ENCODE data around the gene HACD1.
A peak's percentile ranks its signal among the peaks of the same experiment; 100 is the strongest.
"Not testable (repeated sequence)": the region's sequence is repeated elsewhere in the genome, so short reads cannot be mapped to it uniquely, and the experiment has no call there.

HACD1 gene

DNA sequence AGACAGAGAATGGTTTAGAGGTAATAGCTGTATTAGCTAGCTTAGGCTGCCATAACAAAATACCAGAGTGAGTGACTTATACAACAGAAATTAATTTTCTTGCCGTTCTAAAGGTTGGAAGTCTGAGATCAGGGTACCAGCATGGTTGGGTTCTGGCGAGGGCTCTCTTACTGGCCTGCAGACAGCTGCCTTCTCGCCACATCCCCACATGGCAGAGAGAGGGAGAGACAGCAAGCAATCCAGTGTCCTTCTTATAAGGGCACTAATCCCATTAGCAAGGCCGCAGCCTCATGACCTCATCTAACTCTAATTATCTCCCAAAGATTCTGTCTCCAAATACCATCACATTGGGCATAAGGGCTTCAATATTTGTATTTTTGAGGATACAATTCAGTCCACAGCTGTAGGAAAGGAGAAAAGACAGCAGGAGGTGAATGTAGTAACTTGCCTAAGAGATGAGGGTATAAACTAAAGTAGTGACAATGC lies 23.2 kb upstream of the HACD1 start:
- no peak for DNase-seq

DNA sequence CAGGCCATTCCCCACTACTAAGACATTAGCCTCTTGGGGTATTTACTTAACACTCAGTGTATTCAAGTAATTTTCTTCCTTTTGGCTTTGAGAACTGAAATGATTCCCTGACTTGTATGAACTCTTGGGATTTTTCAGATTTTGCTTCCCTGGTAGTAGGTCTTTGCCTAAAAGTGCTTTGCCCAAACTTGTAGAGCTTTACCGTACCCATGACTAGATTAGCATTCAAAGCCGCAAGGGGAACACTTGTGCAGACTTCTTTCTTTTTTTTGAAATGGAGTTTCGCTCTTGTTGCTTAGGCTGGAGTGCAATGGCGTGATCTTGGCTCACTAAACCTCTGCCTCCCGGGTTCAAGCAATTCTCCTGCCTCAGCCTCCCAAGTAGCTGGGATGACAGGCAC lies 20.7 kb upstream of the HACD1 start:
- no peak for DNase-seq

DNA sequence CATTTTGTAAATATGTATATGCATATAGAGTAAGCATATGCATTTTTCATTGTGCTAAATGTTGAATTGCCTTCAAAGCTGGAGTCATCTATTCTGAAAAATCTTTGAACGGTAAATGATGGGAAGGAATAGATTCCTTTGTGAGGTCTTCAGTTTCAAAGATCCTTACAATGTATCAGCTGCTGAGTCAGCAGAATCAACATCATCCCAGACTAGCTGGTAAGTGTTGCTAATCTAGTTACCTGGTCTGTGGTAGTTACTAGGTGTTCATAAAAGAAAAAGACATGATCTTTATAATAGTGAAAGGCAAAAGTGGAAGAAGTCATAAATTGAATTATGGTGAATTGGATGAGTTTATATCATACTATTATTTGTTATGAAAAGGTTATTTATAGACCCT lies 16.2 kb upstream of the HACD1 start:
- DNase-seq = no peak

GRCh38 chr10:17632590-17632989 lies 15.4 kb upstream of the HACD1 start:
- DNase-seq = not testable (repeated sequence)

GRCh38 chr10:17626656-17627055 lies 9.5 kb upstream of the HACD1 start:
- DNase-seq = no peak

DNA sequence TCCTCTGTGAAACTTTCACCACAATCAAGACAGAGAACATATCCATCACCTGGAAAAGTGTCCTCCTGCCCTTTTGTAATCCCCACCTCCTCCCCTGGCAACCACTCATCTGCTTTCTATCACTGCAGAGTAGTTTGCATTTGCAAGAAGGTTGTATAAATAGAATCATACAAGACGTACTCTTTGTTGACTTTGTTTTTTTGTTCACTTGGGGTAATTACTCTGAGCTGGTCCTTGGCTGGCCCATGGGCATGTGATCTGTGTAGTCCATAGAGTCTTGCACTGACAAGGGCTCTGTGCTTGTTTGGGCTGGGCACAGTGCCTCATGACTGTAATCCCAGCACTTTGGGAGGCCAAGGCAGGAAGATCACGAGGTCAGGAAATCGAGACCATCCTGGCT lies 7.8 kb upstream of the HACD1 start:
- no peak for DNase-seq

DNA sequence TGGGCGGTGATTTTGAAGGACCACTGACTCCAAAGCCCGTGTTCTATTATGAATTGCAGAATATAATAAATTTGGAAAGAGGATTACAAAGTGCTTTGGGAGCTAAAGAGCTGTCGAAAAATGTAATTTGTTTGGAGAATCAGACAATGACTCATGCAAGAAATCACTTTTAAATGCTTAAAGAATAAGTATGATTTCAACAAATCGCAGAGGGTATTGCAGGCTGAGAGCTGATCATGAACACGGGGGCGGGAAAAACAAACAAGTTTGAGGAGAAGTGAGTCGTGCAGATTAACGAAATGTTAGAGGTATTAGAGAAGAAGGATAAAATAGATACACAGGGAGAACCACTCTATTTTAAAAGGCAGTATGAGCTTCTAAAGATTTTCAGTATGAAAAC lies 4.9 kb upstream of the HACD1 start:
- DNase-seq = no peak

- DNase-seq = no peak
These were observed 657 bp downstream of the HACD1 start for GRCh38 chr10:17616403-17617030.

DNA sequence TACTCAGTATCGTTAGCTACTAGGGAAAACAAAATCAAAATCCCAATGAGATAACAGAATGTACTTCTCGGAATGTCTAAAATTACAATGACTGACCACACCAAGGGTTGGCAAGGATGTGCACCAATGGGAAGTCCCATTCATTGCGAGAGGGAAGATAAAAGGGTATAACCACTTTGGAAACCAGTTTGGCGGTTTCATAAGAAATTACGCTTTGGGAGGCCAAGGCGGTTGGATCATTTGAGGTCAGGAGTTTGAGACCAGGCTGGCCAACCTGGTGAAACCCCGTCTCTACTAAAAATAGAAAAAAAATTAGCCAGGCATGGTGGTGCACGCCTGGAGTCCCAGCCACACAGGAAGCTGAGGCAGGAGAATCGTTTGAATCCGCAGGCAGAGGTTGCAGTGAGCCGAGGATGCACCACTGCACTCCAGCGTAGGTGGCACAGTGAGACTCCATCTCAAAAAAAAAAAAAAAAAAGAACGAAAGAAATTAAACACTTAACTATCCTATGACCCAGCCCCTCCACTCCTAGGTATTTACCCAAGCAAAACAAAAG lies 7.6 kb downstream of the HACD1 start:
- DNase-seq = no peak

GRCh38 chr10:17607603-17608332 lies 9.4 kb downstream of the HACD1 start:
- DNase-seq = peak; percentile 8

- DNase-seq = no peak
These were observed 10.1 kb downstream of the HACD1 start for GRCh38 chr10:17607060-17607459.

DNA sequence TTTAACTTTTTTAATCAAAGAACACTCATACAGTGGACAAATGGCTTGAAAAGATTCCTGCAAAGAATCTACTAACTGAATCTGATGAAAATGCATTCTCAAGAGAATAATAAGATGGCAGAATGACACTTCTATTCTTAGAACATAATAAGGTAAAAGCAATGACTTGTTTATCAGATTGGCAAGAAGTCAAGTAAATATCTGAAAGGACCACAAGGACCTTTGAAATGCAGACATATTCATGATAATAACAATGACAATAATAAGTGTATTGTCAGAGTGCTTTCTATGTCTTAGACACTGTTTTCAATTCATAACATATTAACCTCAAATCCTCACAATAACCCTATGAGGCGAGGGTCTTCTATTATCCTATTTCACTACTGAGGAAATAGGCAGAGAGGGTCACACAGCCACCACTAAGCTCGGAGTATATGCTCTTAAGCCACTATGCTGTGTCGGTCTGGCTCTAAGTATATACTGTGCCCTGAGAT lies 10.6 kb downstream of the HACD1 start:
- DNase-seq = no peak

GRCh38 chr10:17605936-17606335 lies 11.2 kb downstream of the HACD1 start:
- DNase-seq = no peak

DNA sequence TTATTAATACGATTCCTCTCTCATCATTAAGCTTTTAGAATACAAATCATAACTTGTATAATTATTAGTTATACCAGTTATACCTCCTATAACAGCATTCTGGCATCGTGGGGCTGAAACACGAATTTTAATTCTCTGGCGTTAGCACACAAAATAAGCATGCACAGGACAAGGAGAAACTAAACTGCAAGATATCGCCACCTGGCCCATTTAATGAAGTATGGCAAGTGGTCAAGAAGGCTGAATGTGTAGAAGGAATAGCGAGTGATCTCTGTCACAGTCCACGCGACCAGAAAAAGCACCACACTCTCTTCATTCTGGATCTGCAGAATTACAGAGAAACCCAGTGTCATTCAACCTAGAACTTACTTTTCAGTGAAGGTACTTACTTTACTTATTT lies 18.1 kb downstream of the HACD1 start:
- no peak for DNase-seq

GRCh38 chr10:17597386-17597785 lies 19.8 kb downstream of the HACD1 start:
- DNase-seq = no peak

DNA sequence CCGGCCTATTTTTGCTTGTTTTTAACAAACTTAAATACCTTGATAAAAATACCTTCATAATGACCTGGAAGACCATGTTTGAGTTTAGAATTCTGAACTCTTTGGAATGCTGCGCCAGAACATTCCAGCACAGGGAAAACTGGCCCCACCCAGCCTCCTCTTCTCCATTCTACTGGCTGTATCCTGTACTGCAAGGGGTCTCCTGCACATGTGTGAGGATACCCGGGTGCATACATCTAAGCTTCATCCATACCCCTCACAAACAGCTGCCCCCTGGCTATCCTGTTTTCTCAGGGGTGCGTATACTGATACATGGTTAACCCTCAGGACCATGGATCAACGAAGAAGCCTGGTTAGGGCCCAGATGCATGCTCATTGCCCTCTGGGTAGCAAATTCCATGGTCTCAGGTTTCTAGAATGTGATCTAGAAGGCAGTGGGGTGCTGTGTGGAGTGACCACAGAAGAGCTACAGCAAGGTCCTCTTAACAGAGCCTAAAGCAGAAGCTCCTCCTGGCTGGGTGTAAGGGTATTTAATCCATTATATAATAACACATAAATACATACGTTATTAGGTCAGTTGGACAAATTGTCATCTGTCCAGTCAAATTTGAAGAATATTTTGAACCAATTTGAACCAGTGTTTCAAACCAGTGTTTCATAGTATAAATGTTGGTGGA lies 26.1 kb downstream of the HACD1 start:
- DNase-seq = no peak

DNA sequence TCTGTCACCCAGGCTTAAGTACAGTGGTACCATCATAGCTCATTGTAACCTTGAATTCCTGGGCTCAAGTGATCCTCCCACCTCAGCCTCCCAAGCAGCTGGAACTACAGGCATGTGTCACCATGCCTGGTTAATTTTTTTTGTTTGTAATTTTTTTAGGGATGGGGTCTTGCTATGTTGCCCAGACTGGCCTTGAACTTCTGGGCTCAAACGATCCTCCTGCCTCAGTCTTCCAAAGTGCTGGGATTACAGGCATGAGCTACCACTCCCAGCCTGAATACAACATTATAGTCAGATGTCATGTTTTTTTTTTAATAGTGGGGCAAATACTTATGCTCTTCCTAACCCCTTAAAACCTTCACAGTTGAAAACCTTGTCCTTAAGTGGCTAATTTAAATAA lies 27.9 kb downstream of the HACD1 start:
- DNase-seq = not testable (repeated sequence)

DNA sequence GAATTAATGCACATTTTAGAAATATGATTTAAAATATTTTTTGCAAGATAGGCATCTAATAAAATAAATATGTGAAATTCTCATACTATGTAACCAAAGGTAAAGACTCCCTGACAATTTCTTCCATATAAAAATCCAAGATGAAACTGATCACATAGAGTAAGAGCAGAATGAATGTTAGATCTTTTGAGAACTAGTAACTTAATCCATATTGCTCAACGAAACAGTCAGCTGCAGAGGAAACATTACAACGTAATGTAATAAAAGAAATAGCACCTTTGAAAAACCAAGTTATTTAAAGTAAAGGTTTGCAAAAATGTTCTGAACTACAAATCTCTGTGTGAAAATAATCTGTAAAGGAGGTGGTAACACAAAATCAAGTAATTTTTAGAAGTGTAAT lies 28.8 kb downstream of the HACD1 start:
- no peak for DNase-seq

DNA sequence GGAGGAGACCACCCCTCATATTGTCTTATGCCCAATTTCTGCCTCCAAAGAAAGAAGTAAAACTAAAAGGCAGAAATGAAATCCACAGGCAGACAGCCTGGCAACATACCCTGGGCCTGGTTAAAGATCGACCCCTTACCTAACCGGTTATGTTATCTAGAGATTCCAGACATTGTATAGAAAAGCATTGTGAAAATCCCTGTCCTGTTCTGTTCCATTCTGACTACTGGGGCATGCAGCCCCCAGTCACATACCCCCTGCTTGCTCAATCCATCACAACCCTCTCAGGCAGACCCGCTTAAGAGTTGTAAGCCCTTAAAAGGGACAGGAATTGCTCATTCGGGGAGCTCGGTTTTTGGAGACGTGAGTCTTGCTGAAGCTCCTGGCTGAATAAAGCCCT lies 29.9 kb downstream of the HACD1 start:
- DNase-seq = not testable (repeated sequence)

DNA sequence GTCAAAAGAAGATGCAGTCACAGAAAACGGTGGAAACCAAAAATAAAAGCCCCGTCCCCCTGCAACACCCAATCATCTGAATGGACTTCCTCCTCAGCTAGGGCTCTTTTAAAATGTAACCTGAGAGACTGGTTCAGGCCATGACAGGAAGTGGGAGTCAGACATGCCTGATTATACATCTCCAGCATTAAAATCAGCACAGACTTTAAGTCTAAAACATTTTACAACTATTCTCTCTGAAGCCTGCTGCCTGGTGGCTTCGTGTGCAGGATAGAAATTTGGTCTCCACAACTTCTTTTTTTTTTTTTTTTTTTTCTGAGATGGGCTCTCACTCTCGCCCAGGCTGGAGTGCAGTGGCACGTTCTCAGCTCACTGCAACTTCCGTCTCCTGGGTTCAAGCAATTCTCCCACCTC lies 30.3 kb downstream of the HACD1 start:
- no peak for DNase-seq

DNA sequence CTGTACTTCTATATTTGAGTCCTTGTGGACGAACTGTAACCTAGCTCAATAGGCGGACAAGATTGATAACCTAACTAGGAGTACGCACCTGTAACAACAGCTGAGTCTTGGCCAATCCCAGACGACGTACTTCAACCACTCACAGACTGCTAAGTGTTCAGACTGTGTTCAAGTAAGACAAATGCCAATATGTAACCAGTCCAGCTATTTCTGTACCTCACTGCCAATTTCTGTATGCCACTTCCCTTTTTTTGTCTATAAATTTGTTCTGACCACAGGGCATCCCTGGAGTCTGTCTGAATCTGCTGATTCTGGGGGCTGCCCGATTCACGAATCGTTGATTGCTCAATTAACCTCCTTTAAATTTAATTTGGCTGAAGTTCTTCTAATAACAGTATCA lies 32.2 kb downstream of the HACD1 start:
- DNase-seq = no peak

- DNase-seq = no peak
These were observed 36.3 kb downstream of the HACD1 start for GRCh38 chr10:17580885-17581284.

DNA sequence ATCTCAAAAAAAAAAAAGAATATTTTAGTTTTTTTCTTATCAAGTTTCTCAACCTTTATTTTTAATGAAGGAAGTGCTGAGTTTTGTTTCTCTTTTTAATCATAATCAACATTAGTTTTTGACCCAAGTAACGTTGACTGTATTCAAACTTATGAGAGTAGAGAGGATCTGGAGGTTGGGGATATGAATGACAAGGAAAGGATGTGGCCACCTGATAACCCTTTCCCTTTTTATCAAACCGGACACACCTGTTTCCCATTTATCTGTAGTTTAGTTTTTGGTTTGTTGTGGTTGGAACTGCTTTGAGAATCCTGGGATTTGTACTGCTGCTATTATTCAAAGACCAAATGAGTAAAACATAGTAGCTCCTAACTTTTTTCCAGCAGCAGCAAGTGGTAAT lies 38.6 kb downstream of the HACD1 start:
- no peak for DNase-seq

GRCh38 chr10:17576768-17577167 lies 40.4 kb downstream of the HACD1 start:
- no peak for DNase-seq
